ENCODE results near the gene MOGAT1. TPM values are rescaled to one million over a fixed set of nuclear protein-coding genes. Genes with fewer than 3 reads are reported as not detected.

The MOGAT1 gene
- total and polyA plus RNA-seq, 2 of the 13 experiments (the other 11 are each of a cell fraction or from before 2014, with no cell fraction given) = 0.98 to 4.3 TPM

DNA sequence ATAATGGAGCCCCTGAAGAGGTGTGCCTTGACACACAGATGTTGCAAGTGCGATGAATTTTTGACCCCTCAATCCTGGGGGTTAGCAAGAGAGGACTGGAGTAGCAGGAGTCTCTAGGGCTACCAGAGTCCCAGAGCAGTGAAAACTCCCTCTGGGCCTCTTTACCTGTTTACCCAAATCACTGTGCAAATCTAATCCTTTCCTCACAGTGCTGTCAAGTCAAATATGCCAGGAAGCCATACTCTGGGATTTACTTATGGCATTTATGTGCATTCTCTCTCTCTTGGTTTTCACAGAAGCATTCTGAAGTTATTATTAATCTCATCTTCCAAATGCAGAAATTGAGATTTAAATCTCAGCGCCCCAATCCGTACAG is 62.0 kb downstream of the MOGAT1 start (continued):
- TF ChIP-seq HMG20B (CRISPR knock-in tag; conservative IDR thresholded peaks at IDR 0.05) (peak; percentile 95), CC2D1A (CRISPR knock-in tag; IDR thresholded peaks at IDR 0.05) (no peak), ZNF687 (CRISPR knock-in tag; IDR thresholded peaks at IDR 0.05) (no peak), TSC22D2 (CRISPR knock-in tag; IDR thresholded peaks at IDR 0.05; ENCODE audit: borderline replicate concordance) (no peak), RARA (CRISPR knock-in tag; IDR thresholded peaks at IDR 0.05) (peak; percentile 72; the same call in 1 of the 2 replicates), ZNF713 (CRISPR knock-in tag; IDR thresholded peaks at IDR 0.05) (no peak), GFI1 (CRISPR knock-in tag; IDR thresholded peaks at IDR 0.05; ENCODE audit: borderline replicate concordance) (peak; percentile 98), ZNF496 (CRISPR knock-in tag; IDR thresholded peaks at IDR 0.05; ENCODE audit: insufficient replicate concordance) (no peak), RAD21 (CRISPR knock-in tag; IDR thresholded peaks at IDR 0.05) (0 out of 2 replicates have a peak, but pooled peaks have one; percentile 11), PRDM10 (CRISPR knock-in tag; IDR thresholded peaks at IDR 0.05; ENCODE audit: low read depth) (no peak), GMEB2 (CRISPR knock-in tag; IDR thresholded peaks at IDR 0.05; ENCODE audit: low read depth) (no peak), EED (CRISPR knock-in tag; IDR thresholded peaks at IDR 0.05) (no peak), BRCA1 (CRISPR knock-in tag; IDR thresholded peaks at IDR 0.05) (no peak), EP300 (IDR thresholded peaks at IDR 0.05; ENCODE audit: low read depth in 2 of 2, low read length in 2 of 2) (peak in 1 of 2 experiments; percentile 19; a peak in 1 of 4 replicates), EP300 (CRISPR knock-in tag; IDR thresholded peaks at IDR 0.05; ENCODE audit: borderline replicate concordance) (no peak), ZBTB39 (CRISPR knock-in tag; IDR thresholded peaks at IDR 0.05) (no peak), TAF1 (CRISPR knock-in tag; IDR thresholded peaks at IDR 0.05) (no peak), ZNF260 (CRISPR knock-in tag; IDR thresholded peaks at IDR 0.05; ENCODE audit: borderline replicate concordance, low read depth) (no peak), HNRNPUL1 (IDR thresholded peaks at IDR 0.05; ENCODE audit: low read depth, low read length) (no peak), HDAC6 (IDR thresholded peaks at IDR 0.05; ENCODE audit: low read depth, low read length) (no peak)

All from HepG2 (cell line).